ENCODE results near the gene PSMD2.
A peak's percentile ranks its signal among the peaks of the same experiment; 100 is the strongest.

The PSMD2 gene

GRCh38 chr3:184314700-184315542, 15.9 kb downstream of the PSMD2 start:
- Histone ChIP-seq H3K9ac (ENCODE audit: low read length) (peak overlapping the region; percentile 96), H3K36me3 (replicated peaks; ENCODE audit: low read depth, low read length) (peaks cover 42% of the 10 kb centered on the region), H2AFZ (ENCODE audit: low read depth, low read length) (no peak overlapping the region), H3K27ac (ENCODE audit: low read length) (peak overlapping the region; percentile 69), H3K27me3 (ENCODE audit: low read depth, low read length) (no peaks in the 10 kb centered on the region), H3K4me3 (ENCODE audit: low read length) (peak overlapping the region; percentile 98), H3K9me3 (ENCODE audit: insufficient read depth, low read length) (no peaks in the 10 kb centered on the region), H3K4me2 (ENCODE audit: low read length) (peak overlapping the region; percentile 88), H3K4me1 (ENCODE audit: low read length) (peaks cover 19% of the 10 kb centered on the region), H3K79me2 (ENCODE audit: low read length) (peaks cover 54% of the 10 kb centered on the region), H4K20me1 (ENCODE audit: insufficient read depth, low read length) (peaks cover 47% of the 10 kb centered on the region)
- no peak for TF ChIP-seq CTCF (IDR thresholded peaks at IDR 0.05; ENCODE audit: low read depth, low read length)
- no peak for TF ChIP-seq EZH2phosphoT487 (IDR thresholded peaks at IDR 0.05; ENCODE audit: low read depth)

GRCh38 chr3:184315543-184315867, 16.5 kb downstream of the PSMD2 start:
- H3K9me3 ChIP-seq (ENCODE audit: insufficient read depth, low read length) = no peaks in the 10 kb centered on the region
- TF ChIP-seq CTCF (IDR thresholded peaks at IDR 0.05; ENCODE audit: low read depth, low read length) (no peak), EZH2phosphoT487 (IDR thresholded peaks at IDR 0.05; ENCODE audit: low read depth) (no peak)
- no peak overlapping the region for H2AFZ ChIP-seq (ENCODE audit: low read depth, low read length)
- H3K79me2 ChIP-seq (ENCODE audit: low read length) = peaks cover 59% of the 10 kb centered on the region
- H3K27me3 ChIP-seq (ENCODE audit: low read depth, low read length) = no peaks in the 10 kb centered on the region
- H3K9ac ChIP-seq (ENCODE audit: low read length) = peak overlapping the region; percentile 96
- H4K20me1 ChIP-seq (ENCODE audit: insufficient read depth, low read length) = peaks cover 52% of the 10 kb centered on the region
- peak overlapping the region; percentile 88 for H3K4me2 ChIP-seq (ENCODE audit: low read length)
- peaks cover 39% of the 10 kb centered on the region for H3K36me3 ChIP-seq (replicated peaks; ENCODE audit: low read depth, low read length)
- peaks cover 19% of the 10 kb centered on the region for H3K4me1 ChIP-seq (ENCODE audit: low read length)
- H3K27ac ChIP-seq (ENCODE audit: low read length) = peak overlapping the region; percentile 69
- H3K4me3 ChIP-seq (ENCODE audit: low read length) = peak overlapping the region; percentile 98

- Histone ChIP-seq H3K27ac (ENCODE audit: low read length) (peak overlapping the region; percentile 69; the same call in 1 of the 2 replicates), H3K4me1 (ENCODE audit: low read length) (peaks cover 19% of the 10 kb centered on the region), H3K9me3 (ENCODE audit: insufficient read depth, low read length) (no peaks in the 10 kb centered on the region), H3K79me2 (ENCODE audit: low read length) (peaks cover 65% of the 10 kb centered on the region), H4K20me1 (ENCODE audit: insufficient read depth, low read length) (peaks cover 57% of the 10 kb centered on the region), H3K27me3 (ENCODE audit: low read depth, low read length) (no peaks in the 10 kb centered on the region), H2AFZ (ENCODE audit: low read depth, low read length) (no peak overlapping the region), H3K4me2 (ENCODE audit: low read length) (peak overlapping the region; percentile 88), H3K9ac (ENCODE audit: low read length) (peak overlapping the region; percentile 96), H3K4me3 (ENCODE audit: low read length) (peak overlapping the region; percentile 98), H3K36me3 (replicated peaks; ENCODE audit: low read depth, low read length) (peaks cover 45% of the 10 kb centered on the region)
- no peak for TF ChIP-seq EZH2phosphoT487 (IDR thresholded peaks at IDR 0.05; ENCODE audit: low read depth)
- no peak for TF ChIP-seq CTCF (IDR thresholded peaks at IDR 0.05; ENCODE audit: low read depth, low read length)
Observed at GRCh38 chr3:184315871-184316661, 17.0 kb downstream of the PSMD2 start.

GRCh38 chr3:184316792-184317191, 17.8 kb downstream of the PSMD2 start:
- no peaks in the 10 kb centered on the region for H3K27me3 ChIP-seq (ENCODE audit: low read depth, low read length)
- H3K27ac ChIP-seq (ENCODE audit: low read length) = no peak overlapping the region
- H3K79me2 ChIP-seq (ENCODE audit: low read length) = peaks cover 72% of the 10 kb centered on the region
- peaks cover 62% of the 10 kb centered on the region for H4K20me1 ChIP-seq (ENCODE audit: insufficient read depth, low read length)
- H3K4me3 ChIP-seq (ENCODE audit: low read length) = peak overlapping the region; percentile 98
- TF ChIP-seq EZH2phosphoT487 (IDR thresholded peaks at IDR 0.05; ENCODE audit: low read depth) (no peak), CTCF (IDR thresholded peaks at IDR 0.05; ENCODE audit: low read depth, low read length) (no peak)
- peaks cover 52% of the 10 kb centered on the region for H3K36me3 ChIP-seq (replicated peaks; ENCODE audit: low read depth, low read length)
- no peak overlapping the region for H2AFZ ChIP-seq (ENCODE audit: low read depth, low read length)
- H3K4me2 ChIP-seq (ENCODE audit: low read length) = peak overlapping the region; percentile 88
- no peak overlapping the region for H3K9ac ChIP-seq (ENCODE audit: low read length)
- H3K9me3 ChIP-seq (ENCODE audit: insufficient read depth, low read length) = no peaks in the 10 kb centered on the region
- peaks cover 19% of the 10 kb centered on the region for H3K4me1 ChIP-seq (ENCODE audit: low read length)
